ENCODE measurements around the gene CACNA1A. TPM values are rescaled to one million over a fixed set of nuclear protein-coding genes. Genes with fewer than 3 reads are reported as not detected.
A peak's percentile ranks its signal among the peaks of the same experiment; 100 is the strongest.

CACNA1A gene
- total and polyA plus RNA-seq, 3 donors from 2014 or later: 9.7 to 22.5 (median 21.8) TPM

GRCh38 chr19:13162724-13163608 is 343.3 kb downstream of the CACNA1A start:
- H3K4me1 ChIP-seq: peaks cover 17% of the 10 kb centered on the region
- WGBS, 2 donors: 0 to 5% methylated on average over 32 to 50 of the region's 58 CpGs
- H3K27ac ChIP-seq: peak overlapping the region; percentile 59 to 65
- peak; percentile 95 for DNase-seq
- intact Hi-C loops (cut with DNase I; ENCODE audit: low total_unique reads): no loop called here
- peak overlapping the region; percentile 33 to 50 for H3K4me3 ChIP-seq
- H3K9me3 ChIP-seq: no peaks in the 10 kb centered on the region
- no peaks in the 10 kb centered on the region for H3K36me3 ChIP-seq (ENCODE audit: low read depth, missing control alignments)
- H3K27me3 ChIP-seq: no peaks in the 10 kb centered on the region
- TF ChIP-seq, protein P1, sequence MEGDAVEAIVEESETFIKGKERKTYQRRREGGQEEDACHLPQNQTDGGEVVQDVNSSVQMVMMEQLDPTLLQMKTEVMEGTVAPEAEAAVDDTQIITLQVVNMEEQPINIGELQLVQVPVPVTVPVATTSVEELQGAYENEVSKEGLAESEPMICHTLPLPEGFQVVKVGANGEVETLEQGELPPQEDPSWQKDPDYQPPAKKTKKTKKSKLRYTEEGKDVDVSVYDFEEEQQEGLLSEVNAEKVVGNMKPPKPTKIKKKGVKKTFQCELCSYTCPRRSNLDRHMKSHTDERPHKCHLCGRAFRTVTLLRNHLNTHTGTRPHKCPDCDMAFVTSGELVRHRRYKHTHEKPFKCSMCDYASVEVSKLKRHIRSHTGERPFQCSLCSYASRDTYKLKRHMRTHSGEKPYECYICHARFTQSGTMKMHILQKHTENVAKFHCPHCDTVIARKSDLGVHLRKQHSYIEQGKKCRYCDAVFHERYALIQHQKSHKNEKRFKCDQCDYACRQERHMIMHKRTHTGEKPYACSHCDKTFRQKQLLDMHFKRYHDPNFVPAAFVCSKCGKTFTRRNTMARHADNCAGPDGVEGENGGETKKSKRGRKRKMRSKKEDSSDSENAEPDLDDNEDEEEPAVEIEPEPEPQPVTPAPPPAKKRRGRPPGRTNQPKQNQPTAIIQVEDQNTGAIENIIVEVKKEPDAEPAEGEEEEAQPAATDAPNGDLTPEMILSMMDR (IDR thresholded peaks at IDR 0.05): no peak
- TF ChIP-seq POLR2A (IDR thresholded peaks at IDR 0.05): peak; percentile 9

DNA sequence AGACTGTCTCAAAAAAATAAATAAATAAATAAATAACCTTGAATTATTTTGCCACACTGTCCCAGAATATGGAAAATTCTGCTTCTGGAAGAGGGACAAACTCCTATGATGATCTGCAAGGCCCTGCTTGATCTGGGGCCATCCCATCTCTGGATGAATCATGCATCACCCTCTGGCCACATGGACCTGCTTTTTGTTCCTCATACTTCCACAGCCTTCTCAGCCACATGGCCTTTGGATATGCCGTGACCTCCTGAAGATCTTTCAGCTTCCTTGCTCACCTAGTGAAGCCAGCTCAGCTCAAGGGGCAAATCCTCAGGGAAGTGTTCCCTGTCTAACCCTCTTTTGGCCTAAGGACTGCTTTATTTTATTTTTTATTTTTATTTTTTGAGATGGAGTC is 345.7 kb downstream of the CACNA1A start:
- H3K36me3 ChIP-seq (ENCODE audit: low read depth, missing control alignments): no peaks in the 10 kb centered on the region
- H3K9me3 ChIP-seq: no peaks in the 10 kb centered on the region
- 77 to 78% methylated on average over 1 of the region's 1 CpG for WGBS, 2 donors
- TF ChIP-seq POLR2A (IDR thresholded peaks at IDR 0.05): no peak
- TF ChIP-seq, protein P1 (IDR thresholded peaks at IDR 0.05): no peak
- no peak for DNase-seq
- H3K27ac ChIP-seq: no peak overlapping the region
- intact Hi-C loops (cut with DNase I; ENCODE audit: low total_unique reads): no loop called here
- H3K4me1 ChIP-seq: peaks cover 22% of the 10 kb centered on the region
- H3K27me3 ChIP-seq: no peaks in the 10 kb centered on the region
- H3K4me3 ChIP-seq: no peak overlapping the region

- no peak overlapping the region for H3K27ac ChIP-seq
- peak; percentile 45 for DNase-seq
- no peak overlapping the region for H3K4me3 ChIP-seq
- no peaks in the 10 kb centered on the region for H3K27me3 ChIP-seq
- 63 to 67% methylated on average over 3 of the region's 3 CpGs for WGBS, 2 donors
- H3K36me3 ChIP-seq (ENCODE audit: low read depth, missing control alignments): no peaks in the 10 kb centered on the region
- intact Hi-C loops (cut with DNase I; ENCODE audit: low total_unique reads): no loop called here
- TF ChIP-seq POLR2A (IDR thresholded peaks at IDR 0.05): no peak
- TF ChIP-seq, protein P1 (IDR thresholded peaks at IDR 0.05): no peak
- H3K4me1 ChIP-seq: peaks cover 28% of the 10 kb centered on the region
- H3K9me3 ChIP-seq: no peaks in the 10 kb centered on the region
Observed at GRCh38 chr19:13159713-13160112, 346.6 kb downstream of the CACNA1A start.
